Panc1 (cell line): ENCODE results near the gene NEO1. TPM values are rescaled to one million over a fixed set of nuclear protein-coding genes. Genes with fewer than 3 reads are reported as not detected.

Source experiments
- ATAC-seq: fragments of 200-7000 bp; cut with Tn5 transposase; 2 replicates; pipeline ENCODE4 v1.9.1; 2020; ENCODE audit warnings: mild to moderate bottlenecking, moderate library complexity
- BruUV-seq: library from RNA; stranded (reverse); fragments of 400-500 nt; replicated peaks from 2 replicates; lab custom pipeline; 2021; lab: Mats Ljungman, UMichigan
- CTCF ChIA-PET: fragments of 300-600 bp; sonication (Branson Sonifier 250); formaldehyde crosslinking; loops from one replicate; lab custom pipeline; 2022; ENCODE audit warnings: antibody characterized with exemption; lab: Charles Lee
- POLR2A ChIA-PET: fragments of 300-600 bp; sonication (Branson Sonifier 250); formaldehyde crosslinking; loops from one replicate; lab custom pipeline; 2022; ENCODE audit warnings: antibody characterized with exemption; lab: Charles Lee
- DNase-seq: peaks from one replicate; pipeline ENCODE4 v3.0.0-alpha.2; 2010; ENCODE audit warnings: low read depth, low spot score
- H3K27ac ChIP-seq: 2 replicates; pipeline ENCODE4 v1.5.1; 2011; ENCODE audit warnings: mild to moderate bottlenecking, low read length, inconsistent platforms
- H3K27me3 ChIP-seq: fragments of 200-500 bp; sonication (Bioruptor generic); 2 replicates; pipeline ENCODE4 v1.6.0; 2014; ENCODE audit warnings: low read length, inconsistent platforms; ENCODE audit not compliant: control insufficient read depth, insufficient read depth
- H3K36me3 ChIP-seq: fragments of 200-500 bp; sonication (Bioruptor generic); 2 replicates; pipeline ENCODE4 v1.5.1; 2014; ENCODE audit warnings: inconsistent platforms, mild to moderate bottlenecking, low read length, moderate library complexity; ENCODE audit not compliant: control insufficient read depth, insufficient read depth
- H3K4me1 ChIP-seq: 2 replicates; pipeline ENCODE4 v1.5.1; 2011; ENCODE audit warnings: inconsistent platforms, mild to moderate bottlenecking, low read length, moderate library complexity; ENCODE audit not compliant: control insufficient read depth, insufficient read depth
- H3K4me3 ChIP-seq, 2 experiments: 2 replicates each; pipeline ENCODE4 v1.5.1; 2011 to 2012; ENCODE audit warnings: low read depth in 2 of 2, low read length in 2 of 2, mild to moderate bottlenecking in 2 of 2, inconsistent platforms in 1 of 2, moderate library complexity in 1 of 2
- H3K9me3 ChIP-seq: fragments of 200-500 bp; sonication (Bioruptor generic); 2 replicates; pipeline ENCODE4 v1.5.1; 2014; ENCODE audit warnings: low read depth, mild to moderate bottlenecking, inconsistent platforms, low read length, moderate library complexity; ENCODE audit not compliant: control insufficient read depth, insufficient read depth
- POLR2AphosphoS5 ChIP-seq: IDR thresholded peaks from 2 replicates; pipeline ENCODE4 v1.6.1; 2012; ENCODE audit warnings: mild to moderate bottlenecking, low read depth, low read length, moderate library complexity
- SIN3A ChIP-seq: IDR thresholded peaks from 2 replicates; pipeline ENCODE4 v1.6.1; 2012; ENCODE audit warnings: low read depth, mild to moderate bottlenecking, low read length, moderate library complexity, borderline replicate concordance; ENCODE audit not compliant: insufficient read depth
- TCF7L2 ChIP-seq: IDR thresholded peaks from 2 replicates; pipeline ENCODE4 v1.6.1; 2011; ENCODE audit warnings: mild to moderate bottlenecking, low read depth, low read length, inconsistent platforms
- in situ Hi-C: cut with HindIII; loops from 2 replicates; pipeline ENCODE4 v1.10.0; 2016; ENCODE audit warnings: low sequenced_read_pairs, low pct_unique_long_range_greater_than_20kb
- intact Hi-C: fragments of 100-400 bp; cut with micrococcal nuclease; formaldehyde crosslinking; loops from one replicate; pipeline ENCODE4 v1.10.0; 2022; ENCODE audit not compliant: unreplicated experiment
- total RNA-seq: library from RNA; stranded (reverse); gene quantifications from one replicate; pipeline ENCODE4 v1.2.1, GENCODE V29; 2021; ENCODE audit not compliant: unreplicated experiment
- TF ChIP-seq, protein P1 (sequence below): fragments of 450-650 bp; IDR thresholded peaks from 2 replicates; pipeline ENCODE4 v1.5.1; 2017; ENCODE audit warnings: mild to moderate bottlenecking
- TF ChIP-seq, protein P2 (sequence below), 2 experiments: IDR thresholded peaks; 2 replicates each; pipeline ENCODE4 v1.6.1; 2011 to 2012; ENCODE audit warnings: low read depth in 2 of 2, control low read depth in 1 of 2, low read length in 1 of 2, mild to moderate bottlenecking in 1 of 2, moderate library complexity in 1 of 2; ENCODE audit not compliant: insufficient read depth in 1 of 2

NEO1 gene
- total RNA-seq, 1 experiment from 2014 or later, result 7.5 TPM

DNA sequence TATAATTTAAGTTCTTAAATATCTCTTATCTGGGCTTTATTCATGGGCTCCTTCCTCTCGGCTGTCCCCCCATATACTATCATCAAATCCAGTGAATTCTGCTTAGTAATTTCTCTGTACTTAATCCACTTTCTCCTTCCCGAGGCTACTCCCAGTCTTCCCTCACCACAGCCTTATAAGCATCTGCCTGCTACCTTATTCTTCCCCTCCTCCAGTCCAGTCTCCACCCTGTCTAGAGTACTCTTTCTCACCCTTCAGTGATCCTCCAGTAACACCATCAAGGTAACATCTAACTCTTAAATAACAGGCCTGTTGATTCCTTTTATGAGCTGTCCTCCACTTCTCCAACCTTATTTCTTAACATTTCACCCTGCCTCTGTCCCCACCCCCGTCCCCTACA is 65.8 kb downstream of the NEO1 start:
- intact Hi-C loops, result no loop called here
- H3K36me3 ChIP-seq, result no peaks in the 10 kb centered on the region; the same call in 1 of the 2 replicates
- H3K27me3 ChIP-seq, result peaks cover 3% of the 10 kb centered on the region
- no peak overlapping the region for H3K4me3 ChIP-seq
- no peak overlapping the region for H3K27ac ChIP-seq
- in situ Hi-C loops, result no loop called here
- POLR2A ChIA-PET, result no interaction called here
- no peak for DNase-seq
- TF ChIP-seq, protein P1, sequence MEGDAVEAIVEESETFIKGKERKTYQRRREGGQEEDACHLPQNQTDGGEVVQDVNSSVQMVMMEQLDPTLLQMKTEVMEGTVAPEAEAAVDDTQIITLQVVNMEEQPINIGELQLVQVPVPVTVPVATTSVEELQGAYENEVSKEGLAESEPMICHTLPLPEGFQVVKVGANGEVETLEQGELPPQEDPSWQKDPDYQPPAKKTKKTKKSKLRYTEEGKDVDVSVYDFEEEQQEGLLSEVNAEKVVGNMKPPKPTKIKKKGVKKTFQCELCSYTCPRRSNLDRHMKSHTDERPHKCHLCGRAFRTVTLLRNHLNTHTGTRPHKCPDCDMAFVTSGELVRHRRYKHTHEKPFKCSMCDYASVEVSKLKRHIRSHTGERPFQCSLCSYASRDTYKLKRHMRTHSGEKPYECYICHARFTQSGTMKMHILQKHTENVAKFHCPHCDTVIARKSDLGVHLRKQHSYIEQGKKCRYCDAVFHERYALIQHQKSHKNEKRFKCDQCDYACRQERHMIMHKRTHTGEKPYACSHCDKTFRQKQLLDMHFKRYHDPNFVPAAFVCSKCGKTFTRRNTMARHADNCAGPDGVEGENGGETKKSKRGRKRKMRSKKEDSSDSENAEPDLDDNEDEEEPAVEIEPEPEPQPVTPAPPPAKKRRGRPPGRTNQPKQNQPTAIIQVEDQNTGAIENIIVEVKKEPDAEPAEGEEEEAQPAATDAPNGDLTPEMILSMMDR, result no peak
- TF ChIP-seq TCF7L2 (no peak), POLR2AphosphoS5 (no peak), SIN3A (no peak)
- TF ChIP-seq, protein P2, sequence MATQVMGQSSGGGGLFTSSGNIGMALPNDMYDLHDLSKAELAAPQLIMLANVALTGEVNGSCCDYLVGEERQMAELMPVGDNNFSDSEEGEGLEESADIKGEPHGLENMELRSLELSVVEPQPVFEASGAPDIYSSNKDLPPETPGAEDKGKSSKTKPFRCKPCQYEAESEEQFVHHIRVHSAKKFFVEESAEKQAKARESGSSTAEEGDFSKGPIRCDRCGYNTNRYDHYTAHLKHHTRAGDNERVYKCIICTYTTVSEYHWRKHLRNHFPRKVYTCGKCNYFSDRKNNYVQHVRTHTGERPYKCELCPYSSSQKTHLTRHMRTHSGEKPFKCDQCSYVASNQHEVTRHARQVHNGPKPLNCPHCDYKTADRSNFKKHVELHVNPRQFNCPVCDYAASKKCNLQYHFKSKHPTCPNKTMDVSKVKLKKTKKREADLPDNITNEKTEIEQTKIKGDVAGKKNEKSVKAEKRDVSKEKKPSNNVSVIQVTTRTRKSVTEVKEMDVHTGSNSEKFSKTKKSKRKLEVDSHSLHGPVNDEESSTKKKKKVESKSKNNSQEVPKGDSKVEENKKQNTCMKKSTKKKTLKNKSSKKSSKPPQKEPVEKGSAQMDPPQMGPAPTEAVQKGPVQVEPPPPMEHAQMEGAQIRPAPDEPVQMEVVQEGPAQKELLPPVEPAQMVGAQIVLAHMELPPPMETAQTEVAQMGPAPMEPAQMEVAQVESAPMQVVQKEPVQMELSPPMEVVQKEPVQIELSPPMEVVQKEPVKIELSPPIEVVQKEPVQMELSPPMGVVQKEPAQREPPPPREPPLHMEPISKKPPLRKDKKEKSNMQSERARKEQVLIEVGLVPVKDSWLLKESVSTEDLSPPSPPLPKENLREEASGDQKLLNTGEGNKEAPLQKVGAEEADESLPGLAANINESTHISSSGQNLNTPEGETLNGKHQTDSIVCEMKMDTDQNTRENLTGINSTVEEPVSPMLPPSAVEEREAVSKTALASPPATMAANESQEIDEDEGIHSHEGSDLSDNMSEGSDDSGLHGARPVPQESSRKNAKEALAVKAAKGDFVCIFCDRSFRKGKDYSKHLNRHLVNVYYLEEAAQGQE (IDR thresholded peaks at IDR 0.05; ENCODE audit: insufficient read depth in 1 of 2, low read depth in 2 of 2, low read length in 1 of 2), result no peak
- BruUV-seq, result no TSS peak
- no peaks in the 10 kb centered on the region for H3K4me1 ChIP-seq
- H3K9me3 ChIP-seq, result no peaks in the 10 kb centered on the region
- CTCF ChIA-PET, result no interaction called here
- no peak for ATAC-seq

DNA sequence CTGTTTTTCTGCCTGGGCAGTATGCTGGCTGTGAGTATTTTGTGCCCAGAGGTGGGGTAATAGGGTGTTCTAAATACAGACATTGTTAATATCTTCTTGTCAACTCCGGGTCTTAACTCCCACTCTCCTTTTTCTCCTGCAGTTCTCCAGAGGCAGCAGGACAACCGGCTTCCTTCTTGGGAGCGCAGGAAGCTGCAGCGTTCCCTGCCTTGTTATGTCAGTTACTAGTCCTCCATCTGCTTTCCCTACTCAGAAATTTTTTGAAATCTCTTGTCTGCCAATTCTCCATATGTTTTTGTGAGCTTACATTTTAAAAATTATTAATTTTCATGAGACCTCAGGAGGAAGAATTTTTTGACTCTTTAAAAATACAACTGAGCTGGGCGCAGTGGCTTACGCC is 67.2 kb downstream of the NEO1 start:
- POLR2A ChIA-PET, result no interaction called here

DNA sequence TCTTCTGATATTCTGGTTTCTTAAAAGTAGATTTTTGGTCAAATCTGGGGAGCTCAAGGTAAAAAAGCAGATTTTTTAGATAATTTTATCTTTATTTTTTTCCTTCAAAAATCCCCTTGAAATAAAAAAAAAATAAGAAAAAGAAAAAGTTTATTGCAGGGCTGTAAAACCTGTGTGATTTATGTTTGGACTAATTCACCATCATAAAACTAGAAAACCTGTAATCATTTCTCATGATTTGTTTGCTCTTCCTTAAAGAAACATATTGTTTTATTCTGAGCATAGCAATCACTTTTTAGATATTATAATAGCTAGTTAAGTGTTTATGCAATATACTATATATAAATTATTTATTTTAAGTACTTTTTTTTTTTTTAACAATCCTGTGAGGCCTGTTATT is 68.0 kb downstream of the NEO1 start:
- Histone ChIP-seq H3K36me3 (no peaks in the 10 kb centered on the region; the same call in 1 of the 2 replicates), H3K27ac (no peak overlapping the region), H3K4me3 (no peak overlapping the region), H3K9me3 (no peaks in the 10 kb centered on the region), H3K4me1 (no peaks in the 10 kb centered on the region), H3K27me3 (peaks cover 3% of the 10 kb centered on the region; the same call in 1 of the 2 replicates)
- TF ChIP-seq, protein P2 (IDR thresholded peaks at IDR 0.05; ENCODE audit: insufficient read depth in 1 of 2, low read depth in 2 of 2, low read length in 1 of 2), result no peak
- TF ChIP-seq, protein P1, result no peak
- no peak for TF ChIP-seq TCF7L2
- no peak for TF ChIP-seq SIN3A
- no peak for TF ChIP-seq POLR2AphosphoS5
- POLR2A ChIA-PET, result no interaction called here
- intact Hi-C loops (no loop called here), in situ Hi-C loops (no loop called here)
- CTCF ChIA-PET, result no interaction called here
- no TSS peak for BruUV-seq
- ATAC-seq (no peak), DNase-seq (no peak)

More for the DNA sequence above, 67.2 kb downstream of the NEO1 start:
- no peaks in the 10 kb centered on the region; the same call in 1 of the 2 replicates for H3K36me3 ChIP-seq
- no peaks in the 10 kb centered on the region for H3K9me3 ChIP-seq
- H3K27me3 ChIP-seq, result no peaks in the 10 kb centered on the region
- no peaks in the 10 kb centered on the region for H3K4me1 ChIP-seq
- intact Hi-C loops, result no loop called here
- TF ChIP-seq POLR2AphosphoS5 (no peak), SIN3A (no peak)
- CTCF ChIA-PET, result no interaction called here
- no peak for ATAC-seq
- no peak overlapping the region for H3K4me3 ChIP-seq
- H3K27ac ChIP-seq, result no peak overlapping the region
- BruUV-seq, result no TSS peak
- in situ Hi-C loops, result no loop called here
- DNase-seq, result no peak
